GM11168 (cell line): ENCODE measurements around the gene U2AF1L4.
"Not testable (repeated sequence)": the region's sequence is repeated elsewhere in the genome, so short reads cannot be mapped to it uniquely, and the experiment has no call there.

Source experiments
- in situ Hi-C: fragments of 300-500 bp; cut with MboI; formaldehyde crosslinking; loops from one replicate; pipeline ENCODE4 v1.12.0; 2022; ENCODE audit warnings: low sequenced_read_pairs; ENCODE audit not compliant: unreplicated experiment

The U2AF1L4 gene

GRCh38 chr19:35781650-35782049 is 36.4 kb upstream of the U2AF1L4 start:
- in situ Hi-C loops, result no loop called here

GRCh38 chr19:35780717-35781116 is 35.5 kb upstream of the U2AF1L4 start:
- in situ Hi-C loops, result no loop called here

- in situ Hi-C loops, result no loop called here
These were observed 34.8 kb upstream of the U2AF1L4 start for GRCh38 chr19:35780058-35780457.

- in situ Hi-C loops, result no loop called here
These were observed 33.8 kb upstream of the U2AF1L4 start for GRCh38 chr19:35779033-35779432.

GRCh38 chr19:35777961-35778360 is 32.7 kb upstream of the U2AF1L4 start:
- in situ Hi-C loops, result no loop called here

GRCh38 chr19:35777086-35777841 is 32.0 kb upstream of the U2AF1L4 start:
- in situ Hi-C loops, result no loop called here

- in situ Hi-C loops, result no loop called here
These were observed 31.0 kb upstream of the U2AF1L4 start for GRCh38 chr19:35776102-35776788.

- in situ Hi-C loops, result no loop called here
These were observed 30.3 kb upstream of the U2AF1L4 start, which contains the start of gene ARHGAP33 for GRCh38 chr19:35775298-35776101. Gene ARHGAP33 (plus strand): TSS chr19:35775564. CDS start chr19:35775659, 95 bp downstream.

- in situ Hi-C loops, result no loop called here
These were observed 29.8 kb upstream of the U2AF1L4 start for GRCh38 chr19:35775046-35775297.

GRCh38 chr19:35774274-35775045 is 29.2 kb upstream of the U2AF1L4 start:
- in situ Hi-C loops, result no loop called here

GRCh38 chr19:35773020-35773806 is 28.0 kb upstream of the U2AF1L4 start:
- in situ Hi-C loops, result no loop called here

- in situ Hi-C loops, result not testable (repeated sequence)
These were observed 27.1 kb upstream of the U2AF1L4 start for GRCh38 chr19:35772362-35772761.

GRCh38 chr19:35768082-35768421 is 22.8 kb upstream of the U2AF1L4 start:
- in situ Hi-C loops, result no loop called here

- in situ Hi-C loops, result no loop called here
These were observed 22.3 kb upstream of the U2AF1L4 start for GRCh38 chr19:35767288-35768081.

GRCh38 chr19:35766571-35767104 is 21.4 kb upstream of the U2AF1L4 start:
- in situ Hi-C loops, result no loop called here

- in situ Hi-C loops, result no loop called here
These were observed 19.5 kb upstream of the U2AF1L4 start for GRCh38 chr19:35764432-35765315.

- in situ Hi-C loops, result no loop called here
These were observed 15.6 kb upstream of the U2AF1L4 start for GRCh38 chr19:35760711-35761349.
